Left lung (tissue), 10 donors: ENCODE data around the gene NPR1. TPM values are rescaled to one million over a fixed set of nuclear protein-coding genes. Genes with fewer than 3 reads are reported as not detected.
A peak's percentile ranks its signal among the peaks of the same experiment; 100 is the strongest.

Experiments
- ATAC-seq: fragments of 200-7000 bp; cut with Tn5 transposase; one replicate; pipeline ENCODE4 v1.9.1; 2020; ENCODE audit warnings: moderate library complexity
- DNase-seq, 4 donors: peaks; one replicate each; pipeline ENCODE4 v3.0.0-alpha.2; 2013 to 2020
- H3K27ac ChIP-seq, 2 donors: fragments of 200-600 bp; sonication (generic) in 1 of 2; one replicate each; pipeline versions ENCODE4 v1.5.0 to v1.8.0; 2020 to 2021
- H3K27me3 ChIP-seq, 2 donors: fragments of 200-600 bp; sonication (generic) in 1 of 2; one replicate each; pipeline versions ENCODE4 v1.5.0 to v1.8.0; 2020 to 2021
- H3K36me3 ChIP-seq, 2 donors: fragments of 200-600 bp; sonication (generic) in 1 of 2; one replicate each; pipeline versions ENCODE4 v1.5.0 to v1.8.0; 2020 to 2021
- H3K4me1 ChIP-seq, 2 donors: fragments of 200-600 bp; one replicate each; pipeline ENCODE4 v1.8.0; 2021
- H3K4me3 ChIP-seq, 2 donors: fragments of 200-600 bp; sonication (generic) in 1 of 2; one replicate each; pipeline versions ENCODE4 v1.5.0 to v1.8.0; 2020 to 2021; ENCODE audit warnings: mild to moderate bottlenecking in 1 of 2
- H3K9me3 ChIP-seq, 2 donors: fragments of 200-600 bp; sonication (generic) in 1 of 2; one replicate each; pipeline versions ENCODE4 v1.5.0 to v1.8.0; 2020 to 2021
- CTCF ChIP-seq, 2 donors: fragments of 200-600 bp; sonication (generic) in 1 of 2; IDR thresholded peaks; one replicate each; pipeline versions ENCODE4 v1.5.0 to v1.8.0; 2021; ENCODE audit warnings: antibody characterized with exemption in 2 of 2
- intact Hi-C, 2 donors: fragments of 100-400 bp; cut with DNase I; formaldehyde crosslinking; loops; one replicate each; pipeline versions ENCODE4 v1.11.2 to v1.14.2; 2022
- microRNA-seq, 2 donors: library from miRNA; unstranded; fragments of <30 nt; microRNA quantifications; one replicate each; pipeline ENCODE4, GENCODE V29; 2019
- polyA plus RNA-seq, 6 donors: library from polyadenylated mRNA; unstranded; fragments of 120-200 nt; gene quantifications; one replicate each; pipeline ENCODE4 v1.2.1, GENCODE V29; 2013; ENCODE audit not compliant: insufficient read length in 6 of 6
- total RNA-seq, 2 donors: library from RNA; stranded (reverse); fragmentation: NEBNext Ultra II Directional; extraction: Animal tissue kit (Norgen Biotek cat#: 25700); gene quantifications; one replicate each; pipeline ENCODE4 v1.2.1, GENCODE V29; 2021
- donor health status: DM: no; HTN: yes; CAD: no.
- donor health status: DM: no; HTN: no; CAD: no.

The NPR1 gene
- total and polyA plus RNA-seq, 8 donors: 14.3 to 45.2 (median 19.1) TPM

GRCh38 chr1:153734396-153735089, 56.1 kb downstream of the NPR1 start:
- peak overlapping the region; percentile 62 to 84 for H3K27ac ChIP-seq
- no peak overlapping the region for H3K4me3 ChIP-seq
- H3K9me3 ChIP-seq: no peaks in the 10 kb centered on the region
- DNase-seq (no peak), ATAC-seq (peak; percentile 37)
- H3K4me1 ChIP-seq: peaks cover 11 to 51% of the 10 kb centered on the region in 2 donors
- peaks cover 0 to 18% of the 10 kb centered on the region in 2 donors for H3K36me3 ChIP-seq
- no peak for TF ChIP-seq CTCF (IDR thresholded peaks at IDR 0.05)
- H3K27me3 ChIP-seq: no peaks in the 10 kb centered on the region
- intact Hi-C loops: no loop called here

GRCh38 chr1:153735090-153735420, 56.6 kb downstream of the NPR1 start:
- intact Hi-C loops: no loop called here
- H3K9me3 ChIP-seq: no peaks in the 10 kb centered on the region
- DNase-seq (no peak), ATAC-seq (no peak)
- H3K4me1 ChIP-seq: peaks cover 9 to 46% of the 10 kb centered on the region in 2 donors
- no peaks in the 10 kb centered on the region for H3K27me3 ChIP-seq
- peaks cover 0 to 23% of the 10 kb centered on the region in 2 donors for H3K36me3 ChIP-seq
- no peak for TF ChIP-seq CTCF (IDR thresholded peaks at IDR 0.05)
- H3K27ac ChIP-seq: peak overlapping the region; percentile 62 to 84
- H3K4me3 ChIP-seq: no peak overlapping the region

- H3K27ac ChIP-seq: no peak overlapping the region
- H3K4me1 ChIP-seq: peaks cover 4 to 15% of the 10 kb centered on the region in 2 donors
- intact Hi-C loops: loop anchor here in 1 of 2 donors (10.0 kb wide), 1 partner anchor 67 kb away; the partner anchor contains the start of genes ILF2 and NPR1
- no peak overlapping the region for H3K4me3 ChIP-seq
- no peaks in the 10 kb centered on the region for H3K27me3 ChIP-seq
- no peaks in the 10 kb centered on the region for H3K9me3 ChIP-seq
- peaks cover 0 to 80% of the 10 kb centered on the region in 2 donors for H3K36me3 ChIP-seq
- TF ChIP-seq CTCF (IDR thresholded peaks at IDR 0.05): no peak
- no peak for DNase-seq
- no peak for ATAC-seq
Observed at GRCh38 chr1:153741986-153742385, 63.5 kb downstream of the NPR1 start.

GRCh38 chr1:153742411-153743142, 64.1 kb downstream of the NPR1 start:
- Histone ChIP-seq H3K4me3 (no peak overlapping the region), H3K4me1 (peaks cover 4 to 15% of the 10 kb centered on the region in 2 donors), H3K27me3 (no peaks in the 10 kb centered on the region), H3K9me3 (no peaks in the 10 kb centered on the region), H3K27ac (peak overlapping the region; percentile 20 to 26), H3K36me3 (peaks cover 0 to 84% of the 10 kb centered on the region in 2 donors)
- DNase-seq (no peak), ATAC-seq (peak; percentile 79)
- intact Hi-C loops: loop anchor here in 1 of 2 donors (10.0 kb wide), 1 partner anchor 68 kb away; the partner anchor contains the start of genes ILF2 and NPR1
- no peak for TF ChIP-seq CTCF (IDR thresholded peaks at IDR 0.05)

Small RNA genes within 50 kb of the gene (microRNA-seq; reads per million reads assigned to microRNA genes)
- 0 reads per million in 2 donors for gene MIR8083

Other genes with a start within 250 kb of the NPR1 start
- gene S100A7, start 218.0 kb upstream of the NPR1 start, total RNA-seq: not detected
- gene S100A7, start 218.0 kb upstream of the NPR1 start, polyA plus RNA-seq: not detected
- gene S100A6, start 142.7 kb upstream of the NPR1 start, total RNA-seq: 1,000 to 10,000 TPM; 1,672 to 1,797 TPM
- gene S100A6, start 142.7 kb upstream of the NPR1 start, polyA plus RNA-seq: 100 to 1,000 TPM; 156 to 248 (median 183) TPM
- gene S100A5, start 137.8 kb upstream of the NPR1 start, total RNA-seq: under 1 TPM in 1 of 2 donors, not detected in 1; 0.42 TPM
- under 1 TPM in 3 of 6 donors, not detected in 3; 0.18 to 0.38 (median 0.34) TPM for gene S100A5, start 137.8 kb upstream of the NPR1 start, polyA plus RNA-seq
- 1,000 to 10,000 TPM in 1 of 2 donors, 100 to 1,000 TPM in 1; 257 to 1,192 TPM for gene S100A4, start 132.9 kb upstream of the NPR1 start, total RNA-seq
- 10 to 100 TPM; 15.0 to 24.6 (median 21.9) TPM for gene S100A4, start 132.9 kb upstream of the NPR1 start, polyA plus RNA-seq
- gene S100A3, start 129.4 kb upstream of the NPR1 start, total RNA-seq: 1 to 10 TPM; 1.7 to 7.7 TPM
- gene S100A3, start 129.4 kb upstream of the NPR1 start, polyA plus RNA-seq: under 1 TPM in 2 of 6 donors, not detected in 4; 0.20 to 0.58 TPM
- gene S100A2, start 112.8 kb upstream of the NPR1 start, total RNA-seq: 10 to 100 TPM in 1 of 2 donors, 1 to 10 TPM in 1; 7.1 to 25.9 TPM
- 1 to 10 TPM in 4 of 6 donors, under 1 TPM in 2; 0.51 to 1.3 (median 1.0) TPM for gene S100A2, start 112.8 kb upstream of the NPR1 start, polyA plus RNA-seq
- 100 to 1,000 TPM; 118 to 145 TPM for gene S100A16, start 65.6 kb upstream of the NPR1 start, total RNA-seq
- 100 to 1,000 TPM; 129 to 160 (median 145) TPM for gene S100A16, start 65.6 kb upstream of the NPR1 start, polyA plus RNA-seq
- 100 to 1,000 TPM in 1 of 2 donors, 10 to 100 TPM in 1; 100.0 to 152 TPM for gene S100A14, start 62.4 kb upstream of the NPR1 start, total RNA-seq
- 100 to 1,000 TPM in 5 of 6 donors, 10 to 100 TPM in 1; 94.9 to 179 (median 150) TPM for gene S100A14, start 62.4 kb upstream of the NPR1 start, polyA plus RNA-seq
- 10 to 100 TPM; 75.1 to 80.0 TPM for gene S100A13, start 51.2 kb upstream of the NPR1 start, total RNA-seq
- 100 to 1,000 TPM in 3 of 6 donors, 10 to 100 TPM in 3; 79.6 to 110 (median 93.6) TPM for gene S100A13, start 51.2 kb upstream of the NPR1 start, polyA plus RNA-seq
- 1 to 10 TPM in 1 of 2 donors, under 1 TPM in 1; 0.93 to 2.3 TPM for gene S100A1, start 50.3 kb upstream of the NPR1 start, total RNA-seq
- gene S100A1, start 50.3 kb upstream of the NPR1 start, polyA plus RNA-seq: 1 to 10 TPM; 1.4 to 2.2 (median 1.8) TPM
- gene CHTOP, start 44.6 kb upstream of the NPR1 start, total RNA-seq: 10 to 100 TPM; 54.5 to 65.5 TPM
- gene CHTOP, start 44.6 kb upstream of the NPR1 start, polyA plus RNA-seq: 100 to 1,000 TPM; 110 to 125 (median 118) TPM
- 10 to 100 TPM; 34.5 to 35.5 TPM for gene SNAPIN, start 20.0 kb upstream of the NPR1 start, total RNA-seq
- gene SNAPIN, start 20.0 kb upstream of the NPR1 start, polyA plus RNA-seq: 10 to 100 TPM; 36.9 to 44.1 (median 39.2) TPM
- gene ILF2, start 7.7 kb upstream of the NPR1 start, total RNA-seq: 100 to 1,000 TPM; 104 to 117 TPM
- 100 to 1,000 TPM; 239 to 295 (median 260) TPM for gene ILF2, start 7.7 kb upstream of the NPR1 start, polyA plus RNA-seq
- gene INTS3, start 49.4 kb downstream of the NPR1 start, total RNA-seq: 10 to 100 TPM; 50.5 to 57.5 TPM
- gene INTS3, start 49.4 kb downstream of the NPR1 start, polyA plus RNA-seq: 100 to 1,000 TPM in 5 of 6 donors, 10 to 100 TPM in 1; 90.4 to 131 (median 118) TPM
- gene SLC27A3, start 96.7 kb downstream of the NPR1 start, total RNA-seq: 10 to 100 TPM; 56.5 to 68.6 TPM
- 10 to 100 TPM; 32.4 to 50.3 (median 40.5) TPM for gene SLC27A3, start 96.7 kb downstream of the NPR1 start, polyA plus RNA-seq
- 10 to 100 TPM; 36.8 to 41.5 TPM for gene GATAD2B, start 244.3 kb downstream of the NPR1 start, total RNA-seq
- 10 to 100 TPM; 31.5 to 37.4 (median 32.3) TPM for gene GATAD2B, start 244.3 kb downstream of the NPR1 start, polyA plus RNA-seq